Measurements from ENCODE around the gene FARSB.

- TF ChIP-seq GATA3 (IDR thresholded peaks at IDR 0.05; ENCODE audit: low read depth, low read length) = no peak
- no peak for TF ChIP-seq GATA2 (IDR thresholded peaks at IDR 0.05; ENCODE audit: low read depth, low read length)
These were observed 87.0 kb downstream of the FARSB start for GRCh38 chr2:222568865-222569264.
